Measurements from ENCODE around the gene GATM. TPM values are rescaled to one million over a fixed set of nuclear protein-coding genes. Genes with fewer than 3 reads are reported as not detected.
"Not testable (repeated sequence)": the region's sequence is repeated elsewhere in the genome, so short reads cannot be mapped to it uniquely, and the experiment has no call there.

Gene GATM
- total RNA-seq, 1 donor from 2014 or later, result 35.6 TPM

DNA sequence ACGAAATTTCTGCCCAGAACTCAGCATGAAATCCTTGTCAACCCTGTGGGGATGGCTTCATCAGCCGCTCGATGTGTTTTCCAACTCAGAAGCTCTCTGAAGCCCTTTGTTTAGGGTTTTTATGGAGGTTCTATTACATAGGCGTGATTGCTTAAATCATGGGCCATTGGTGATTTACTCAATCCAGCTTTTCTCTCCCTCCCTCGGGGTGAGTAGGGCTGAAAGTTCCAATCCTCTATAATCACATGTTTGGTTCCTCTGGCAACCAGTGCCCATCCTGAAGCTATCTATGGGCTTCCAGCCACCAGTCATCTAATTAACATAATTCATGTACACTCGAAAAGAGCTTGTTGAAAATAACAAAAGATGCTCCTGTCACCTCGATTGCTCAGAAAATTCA, 51.6 kb downstream of the GATM start:
- intact Hi-C loops (cut with DNase I), result no loop called here
- ATAC-seq (ENCODE audit: poor library complexity) (no peak), DNase-seq (no peak)

DNA sequence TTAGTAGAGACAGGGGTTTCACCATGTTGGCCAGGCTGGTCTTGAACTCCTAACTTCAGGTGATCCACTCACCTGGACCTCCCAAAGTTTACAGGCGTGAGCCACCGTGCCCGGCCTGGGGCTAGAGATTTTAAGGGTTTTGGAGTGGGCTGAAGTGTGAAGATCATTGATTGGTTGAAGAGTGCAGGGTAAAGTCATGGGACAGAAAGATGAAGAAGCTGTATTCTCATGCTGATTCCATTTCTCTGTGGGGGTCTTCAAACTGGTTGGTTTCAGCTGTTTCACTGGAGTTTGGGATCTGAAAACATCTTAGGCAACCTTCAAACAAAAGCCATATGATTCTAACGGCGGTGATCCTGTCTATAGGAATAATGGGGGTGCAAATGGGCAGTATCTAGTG, 52.1 kb downstream of the GATM start:
- DNase-seq (no peak), ATAC-seq (ENCODE audit: poor library complexity) (no peak)
- intact Hi-C loops (cut with DNase I), result no loop called here

DNA sequence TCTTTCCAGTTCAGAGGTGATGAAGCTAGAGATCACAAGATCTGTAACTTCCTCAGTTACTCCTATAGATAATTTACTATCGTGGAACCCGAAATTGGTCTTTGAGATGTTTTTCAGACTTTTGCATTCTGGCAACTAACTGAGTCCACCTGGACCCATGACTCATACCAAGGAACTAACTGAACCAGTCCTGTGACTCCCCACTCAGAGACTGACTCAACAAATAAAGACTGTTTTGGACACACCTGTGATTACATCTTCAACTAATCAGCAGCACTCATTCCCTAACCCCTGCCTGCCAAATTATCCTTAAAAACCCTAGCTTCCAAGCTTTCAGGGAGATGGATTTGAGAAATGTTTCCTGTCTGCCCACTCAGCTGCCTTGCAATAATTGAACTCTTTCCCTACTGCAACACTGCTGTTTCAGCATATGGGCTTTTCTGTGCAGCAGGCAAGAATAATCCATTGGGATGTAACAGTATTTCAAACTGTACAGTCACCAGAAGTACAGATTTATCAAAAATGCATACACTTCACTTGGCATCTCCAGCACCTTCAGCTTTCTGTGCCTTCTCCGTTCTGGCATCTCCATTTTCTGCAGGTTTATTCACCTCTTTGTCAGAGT, 57.7 kb downstream of the GATM start:
- DNase-seq, result no peak
- intact Hi-C loops (cut with DNase I), result no loop called here
- no peak for ATAC-seq (ENCODE audit: poor library complexity)

DNA sequence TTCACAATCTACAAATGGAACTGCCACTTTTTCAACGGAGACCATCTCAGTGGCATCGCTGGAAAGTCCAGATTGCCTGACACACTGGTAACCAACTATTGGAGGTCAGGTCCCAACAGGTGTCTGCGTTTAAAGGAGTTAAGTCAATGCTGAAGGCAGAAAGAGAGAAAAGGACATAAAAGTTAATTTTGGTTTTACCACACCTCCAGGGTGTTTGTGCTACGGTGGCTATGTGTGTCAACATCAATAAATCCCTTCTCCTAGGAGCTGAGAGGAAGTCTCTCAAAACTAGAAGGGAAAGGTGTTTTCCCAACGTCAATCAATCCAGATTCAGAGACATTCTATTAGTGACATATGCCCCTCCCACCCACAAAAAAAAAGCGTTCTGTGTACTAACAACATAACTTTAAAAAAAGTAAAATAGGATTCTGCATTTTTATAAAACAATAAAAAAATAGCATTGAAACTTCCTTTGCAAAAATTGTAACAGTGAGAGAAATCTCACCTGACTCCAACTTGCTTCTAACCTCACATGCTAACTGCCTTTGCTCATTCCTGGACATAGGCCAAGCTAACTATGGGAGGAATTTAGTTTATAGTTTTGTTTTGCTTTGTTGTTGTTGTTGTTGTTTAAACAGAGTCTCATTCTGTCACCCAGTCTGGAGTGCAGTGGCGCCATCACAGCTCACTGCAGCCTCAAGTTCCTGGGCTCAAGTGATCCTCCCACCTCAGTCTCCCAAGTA, 58.7 kb downstream of the GATM start:
- DNase-seq, result no peak
- intact Hi-C loops (cut with DNase I), result no loop called here
- no peak for ATAC-seq (ENCODE audit: poor library complexity)

DNA sequence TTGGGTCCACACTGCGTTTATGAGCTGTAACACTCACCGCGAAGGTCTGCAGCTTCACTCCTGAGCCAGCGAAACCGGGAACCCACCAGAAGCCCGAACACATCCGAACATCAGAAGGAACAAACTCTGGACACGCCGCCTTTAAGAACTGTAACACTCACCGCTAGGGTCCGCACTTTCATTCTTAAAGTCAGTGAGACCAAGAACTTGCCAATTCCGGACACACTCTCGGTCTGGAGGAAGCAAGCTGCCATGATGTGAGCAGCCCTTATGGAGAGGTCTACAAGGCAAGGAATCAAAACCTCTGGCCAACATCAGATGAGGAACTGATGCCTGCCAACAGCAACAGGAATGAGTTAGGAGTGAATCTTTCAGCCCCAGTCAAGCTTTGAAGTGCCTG, 63.4 kb downstream of the GATM start:
- no peak for ATAC-seq (ENCODE audit: poor library complexity)
- no peak for DNase-seq
- intact Hi-C loops (cut with DNase I), result no loop called here

DNA sequence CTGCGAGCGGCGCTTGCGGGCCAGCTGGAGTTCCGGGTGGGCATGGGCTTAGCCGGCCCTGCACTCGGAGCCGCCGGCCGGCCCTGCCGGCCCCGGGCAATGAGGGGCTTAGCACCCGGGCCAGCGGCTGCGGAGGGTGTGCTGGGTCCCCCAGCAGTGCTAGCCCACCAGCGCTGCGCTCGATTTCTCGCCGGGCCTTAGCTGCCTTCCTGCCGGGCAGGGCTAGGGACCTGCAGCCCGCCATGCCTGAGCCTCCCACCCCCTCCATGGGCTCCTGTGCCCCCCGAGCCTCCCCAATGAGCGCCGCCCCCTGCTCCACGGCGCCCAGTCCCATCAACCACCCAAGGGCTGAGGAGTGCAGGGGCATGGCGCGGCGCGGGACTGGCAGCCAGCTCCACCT, 64.2 kb downstream of the GATM start:
- DNase-seq; ATAC-seq (ENCODE audit: poor library complexity); intact Hi-C loops (cut with DNase I): not testable (repeated sequence)

Other genes with a start within 250 kb of the GATM start
- gene DUOXA1, start 248.7 kb downstream of the GATM start, total RNA-seq, result 0.56 TPM
- 1.2 TPM for gene DUOX1, start 248.6 kb downstream of the GATM start, total RNA-seq
- 3.3 TPM for gene SHF, start 190.6 kb downstream of the GATM start, total RNA-seq
- not detected for gene SLC28A2, start 126.3 kb downstream of the GATM start, total RNA-seq
- 3.3 TPM for gene SLC30A4, start 144.2 kb upstream of the GATM start, total RNA-seq
- 21.9 TPM for gene BLOC1S6, start 208.8 kb upstream of the GATM start, total RNA-seq